Fibroblast of skin of scalp (primary cell): ENCODE data around the gene SEC24B. TPM values are rescaled to one million over a fixed set of nuclear protein-coding genes. Genes with fewer than 3 reads are reported as not detected.

Experiments used
- DNase-seq: peaks from one replicate; pipeline ENCODE4 v3.0.0-alpha.2; 2013
- polyA plus RNA-seq, 2 experiments: library from polyadenylated mRNA; unstranded; fragments of 120-200 nt; gene quantifications; one replicate each; pipeline ENCODE4 v1.2.1, GENCODE V29; 2013; ENCODE audit not compliant: insufficient read length in 2 of 2

Gene SEC24B
- polyA plus RNA-seq (2013, experiment 1 of 2; ENCODE audit: insufficient read length): 22.9 TPM
- 26.3 TPM for polyA plus RNA-seq (2013, experiment 2 of 2; ENCODE audit: insufficient read length)

DNA sequence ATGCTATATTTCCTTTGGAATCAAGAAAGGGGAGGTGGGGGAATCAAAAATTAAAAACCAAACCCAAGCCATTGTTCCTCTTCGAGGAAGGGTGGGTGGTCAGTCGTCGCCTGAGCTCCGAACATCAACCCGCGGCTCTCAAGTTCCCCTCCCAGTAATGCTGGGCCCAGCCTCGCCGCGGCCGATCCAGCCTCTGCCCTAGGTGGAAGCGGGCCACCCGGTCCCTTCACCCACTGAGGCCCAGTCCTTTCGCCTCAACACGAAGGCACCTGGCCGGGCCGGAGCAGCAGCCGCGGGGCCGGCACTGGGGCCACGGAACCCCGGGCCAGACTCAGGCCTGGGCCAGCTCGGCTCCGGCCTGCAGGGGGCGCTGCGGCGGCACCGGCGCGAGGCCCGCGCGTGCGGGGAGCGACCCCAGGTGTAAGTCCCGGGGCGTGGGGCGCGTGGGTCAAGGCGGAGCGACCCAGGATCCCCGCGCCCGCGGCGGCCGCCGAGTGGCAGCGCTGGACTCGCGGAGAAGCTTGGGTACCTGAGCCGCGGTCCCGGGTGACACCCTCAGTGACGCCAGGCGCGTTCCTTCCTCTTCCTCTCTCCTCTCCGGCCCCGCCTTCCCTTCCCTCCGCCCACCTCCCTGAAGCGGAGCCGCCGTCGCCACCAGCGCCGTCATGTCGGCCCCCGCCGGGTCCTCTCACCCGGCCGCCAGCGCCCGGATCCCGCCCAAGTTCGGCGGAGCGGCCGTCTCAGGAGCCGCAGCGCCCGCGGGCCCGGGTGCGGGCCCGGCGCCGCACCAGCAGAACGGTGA is at the start of gene SEC24B:
TSS of gene SEC24B (plus strand) at position 611 of the 802 bp plus-strand sequence. CDS start at position 666, 55 bp downstream.
- peak; percentile 85 for DNase-seq

DNA sequence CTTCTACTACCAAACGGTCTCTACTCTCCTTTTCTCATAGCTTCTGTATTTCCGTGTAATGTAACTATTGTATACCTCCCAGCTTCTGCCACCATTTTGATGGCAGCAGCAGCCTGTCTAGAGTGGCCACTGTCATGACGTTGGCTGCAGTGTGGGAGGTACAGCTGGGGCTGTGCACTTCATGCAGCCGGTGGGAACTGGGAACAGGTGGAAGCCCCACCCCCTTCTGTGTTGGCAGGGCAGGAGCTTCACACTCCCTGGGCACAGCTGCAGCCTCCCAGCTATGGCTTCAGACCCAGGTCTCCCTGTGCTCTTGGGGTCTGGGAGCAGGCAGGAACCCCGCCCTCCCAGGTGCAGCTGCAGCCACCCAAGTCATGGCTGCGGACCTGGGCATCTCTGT is 49.8 kb upstream of the SEC24B start:
- no peak for DNase-seq

DNA sequence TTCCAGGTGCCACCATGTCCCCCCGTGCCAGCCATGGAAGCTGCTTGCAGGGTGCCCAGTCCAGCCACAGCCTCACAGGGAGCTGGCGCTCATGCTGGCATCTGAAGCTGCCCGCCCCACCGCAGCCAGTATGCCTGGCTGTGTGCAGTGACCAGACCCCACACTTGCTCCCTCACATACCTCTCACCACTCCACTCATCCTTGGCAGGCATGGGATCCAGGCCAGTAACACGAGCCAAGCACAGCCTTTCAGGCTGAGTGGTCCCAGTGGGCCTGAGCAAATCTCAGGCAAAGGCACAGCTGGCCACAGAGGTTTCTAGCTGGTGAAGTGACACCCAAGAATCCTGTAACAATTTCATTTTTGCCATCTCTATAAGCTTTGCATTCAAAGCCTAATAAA is 48.4 kb upstream of the SEC24B start:
- DNase-seq: no peak

DNA sequence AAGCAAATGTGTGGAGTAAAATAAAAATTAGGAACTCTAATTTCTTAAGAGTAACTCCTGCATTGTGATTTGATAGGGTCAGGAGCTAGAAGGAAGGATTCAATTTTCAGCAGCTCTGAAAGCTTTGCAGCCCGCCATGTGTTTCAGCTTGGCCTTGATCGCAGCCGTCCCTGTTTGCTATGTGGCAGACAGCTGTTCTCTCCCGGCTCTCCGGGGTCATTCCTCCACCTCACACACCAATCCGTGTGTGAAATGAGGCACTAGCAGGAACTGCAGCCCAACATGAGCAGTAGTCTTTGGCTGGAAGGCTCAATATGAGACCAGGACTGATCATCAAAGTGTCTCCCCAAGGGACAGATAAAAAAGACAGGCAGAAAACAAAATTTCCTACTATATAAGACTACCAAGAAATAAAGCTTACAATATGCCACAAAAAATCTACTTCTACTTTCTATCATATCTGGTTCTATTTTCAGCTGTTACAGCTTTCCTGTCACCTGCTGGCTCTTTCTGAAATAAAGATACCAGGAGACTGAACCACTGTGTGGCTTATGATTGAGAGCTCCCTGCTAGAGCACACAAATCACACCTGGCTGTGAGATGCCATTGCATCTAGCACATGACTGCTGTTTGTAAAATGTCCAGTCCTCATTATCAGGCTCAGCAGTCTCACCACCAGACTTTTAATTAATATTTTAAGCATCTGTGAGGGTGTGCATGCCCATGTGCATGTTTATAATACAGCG is 44.1 kb upstream of the SEC24B start:
- DNase-seq: no peak

DNA sequence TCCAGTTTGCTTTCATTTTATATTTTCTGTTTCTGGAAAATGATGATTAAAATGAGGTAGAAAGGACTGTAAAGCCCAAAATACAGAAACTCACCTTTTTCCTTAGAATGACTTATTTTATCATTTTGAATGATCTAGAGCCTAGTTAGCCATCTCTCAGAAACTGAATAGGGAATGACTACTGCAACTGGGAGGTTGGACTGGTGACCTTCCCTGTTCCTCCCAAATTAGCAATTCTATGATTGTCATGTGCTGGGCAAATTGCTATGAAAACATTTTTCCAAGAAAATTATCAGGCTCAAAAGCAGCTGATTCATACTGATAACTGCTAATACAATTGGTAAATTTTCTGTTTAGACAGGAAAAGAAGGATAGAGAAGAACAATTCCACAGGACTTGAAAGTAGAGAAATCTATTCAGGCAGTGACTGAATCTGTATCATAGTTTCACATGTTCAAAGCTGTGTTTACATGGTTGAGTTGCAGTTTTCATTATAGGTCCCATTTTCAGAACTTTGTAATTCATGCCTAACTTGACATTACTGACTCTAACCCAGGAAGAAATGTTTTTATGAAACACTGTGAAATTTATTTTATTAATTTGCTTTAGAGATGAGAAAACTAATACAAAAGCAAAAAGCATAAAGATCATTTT is 43.4 kb upstream of the SEC24B start:
- no peak for DNase-seq

DNA sequence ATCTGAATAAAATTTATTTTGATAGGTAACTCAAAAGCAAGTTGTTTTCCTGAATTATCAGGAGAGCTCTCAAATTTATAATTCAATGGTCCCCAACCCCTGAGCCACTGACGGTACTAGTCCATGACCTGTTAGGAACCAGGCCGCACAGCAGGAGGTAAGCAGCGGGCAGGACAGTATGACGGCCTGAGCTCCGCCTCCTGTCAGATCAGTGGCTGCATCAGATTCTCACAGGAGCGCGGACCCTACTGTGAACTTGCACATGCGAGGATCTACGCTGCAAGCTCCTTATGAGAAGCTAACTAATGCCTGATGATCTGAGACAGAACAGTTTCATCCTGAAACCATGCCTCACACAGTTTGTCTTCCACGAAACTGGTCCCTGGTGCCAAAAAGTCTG is 37.9 kb upstream of the SEC24B start:
- no peak for DNase-seq

DNA sequence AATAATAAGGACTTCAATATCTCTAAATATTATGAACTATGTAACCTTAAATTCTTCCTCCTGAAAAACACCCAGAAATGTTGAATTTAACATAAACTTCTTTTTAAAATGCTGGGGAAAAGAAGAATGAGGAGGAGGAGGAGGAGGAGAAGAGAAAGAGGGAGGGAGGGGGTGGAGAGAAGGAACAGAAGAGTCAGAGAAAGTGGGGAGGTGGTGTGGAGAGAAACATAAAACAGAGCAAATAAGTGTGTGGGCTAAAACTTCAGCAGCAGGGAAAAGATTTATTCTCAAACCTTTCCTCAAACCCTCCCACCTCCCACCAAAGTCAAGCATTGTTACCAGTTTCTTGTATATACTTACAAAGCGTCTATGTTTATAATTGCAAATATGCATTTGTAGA is 34.7 kb upstream of the SEC24B start:
- no peak for DNase-seq

DNA sequence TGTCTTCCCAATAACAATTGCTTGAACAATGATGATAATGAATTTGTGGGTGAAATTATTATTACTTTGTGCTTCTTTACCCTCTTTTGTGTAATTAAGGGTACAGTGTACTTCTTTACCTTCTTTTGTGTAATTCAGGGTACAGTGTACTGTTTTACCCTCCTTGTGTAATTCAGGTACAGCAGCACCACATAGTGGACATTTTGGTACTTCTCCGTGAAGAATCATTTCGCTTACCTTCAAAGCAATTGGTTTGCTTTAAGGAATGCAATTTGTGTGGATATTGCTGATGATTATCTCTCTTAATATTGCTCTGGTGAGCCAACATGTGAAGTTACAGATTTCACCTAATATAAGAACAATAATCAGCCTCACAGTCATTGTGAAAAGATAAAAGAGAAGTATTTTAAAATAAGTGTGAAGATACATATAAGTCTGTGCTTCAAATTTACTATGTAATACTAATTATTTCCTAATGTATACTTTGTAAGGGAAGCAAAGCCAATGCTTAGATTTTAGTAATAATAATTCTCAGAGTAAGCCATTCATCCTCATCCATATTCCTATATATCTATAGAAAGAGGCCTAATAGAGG is 27.2 kb upstream of the SEC24B start:
- DNase-seq: peak; percentile 63

DNA sequence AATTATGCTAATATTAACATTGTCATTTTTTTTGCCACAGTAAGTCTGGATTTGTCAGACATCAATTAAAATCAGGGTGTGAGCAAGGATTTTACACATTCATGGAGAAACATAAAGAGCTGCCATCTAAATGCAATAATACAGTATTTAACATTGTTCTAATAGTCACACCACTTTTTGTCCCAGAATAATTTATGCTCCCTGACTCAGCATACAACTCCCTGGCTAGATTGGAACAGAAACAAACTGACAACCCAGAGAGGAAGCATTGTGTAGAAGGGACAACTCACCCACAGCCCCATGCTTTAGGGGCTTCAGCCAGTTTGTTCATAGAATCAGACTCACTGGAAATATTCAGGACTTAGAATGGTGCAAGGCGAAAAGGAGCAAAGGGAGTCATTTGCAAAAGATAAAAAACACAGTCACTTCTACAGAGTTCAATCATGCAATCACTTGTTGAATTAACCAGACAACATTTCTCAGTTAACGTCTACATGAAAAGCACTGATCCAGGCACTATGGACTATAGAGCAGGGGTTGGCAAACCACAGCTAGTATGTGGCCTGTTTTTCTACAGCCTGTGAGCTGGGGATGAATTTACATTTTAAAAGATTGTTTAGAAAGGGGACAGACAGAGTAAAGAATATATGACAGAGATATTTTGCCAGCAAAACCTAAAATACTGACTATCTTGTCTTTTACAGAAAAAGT is 26.4 kb upstream of the SEC24B start:
- DNase-seq: no peak

DNA sequence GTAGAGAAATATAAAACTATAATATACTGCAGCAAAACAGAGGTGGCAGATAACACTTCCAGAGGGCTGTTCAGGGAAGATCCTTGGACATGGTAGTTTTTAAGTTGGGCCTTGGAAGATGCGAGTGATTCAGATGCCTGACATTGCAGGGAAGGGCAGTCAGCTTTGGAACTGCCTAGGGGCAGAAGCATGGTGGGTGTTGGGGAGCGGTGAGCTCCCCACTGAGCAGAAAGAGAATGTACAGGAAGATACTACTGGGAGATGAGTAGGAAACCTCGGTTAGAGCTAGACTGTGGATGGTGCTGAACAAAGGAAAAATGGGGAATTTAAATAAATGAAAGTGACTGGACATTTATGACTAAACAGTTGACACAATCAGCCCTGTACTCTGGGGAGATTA is 24.9 kb upstream of the SEC24B start:
- peak; percentile 47 for DNase-seq

DNA sequence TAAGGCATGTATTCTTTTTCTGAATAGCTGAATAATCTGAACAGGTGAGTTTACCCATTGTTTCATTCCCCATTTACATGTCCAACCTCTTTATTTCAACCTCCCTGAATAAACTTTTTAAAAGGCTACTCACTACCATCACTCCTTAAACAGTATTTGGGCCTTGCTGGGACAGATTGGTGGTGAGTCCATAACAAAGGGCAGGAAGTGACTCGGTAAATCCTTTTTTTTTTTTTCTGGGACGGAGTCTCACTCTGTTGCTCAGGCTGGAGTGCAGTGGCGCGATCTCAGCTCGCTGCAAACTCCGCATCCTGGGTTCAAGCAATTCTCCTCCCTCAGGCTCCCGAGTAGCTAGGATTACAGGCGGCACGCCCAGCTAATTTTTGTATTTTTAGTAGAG is 23.4 kb upstream of the SEC24B start:
- DNase-seq: no peak

DNA sequence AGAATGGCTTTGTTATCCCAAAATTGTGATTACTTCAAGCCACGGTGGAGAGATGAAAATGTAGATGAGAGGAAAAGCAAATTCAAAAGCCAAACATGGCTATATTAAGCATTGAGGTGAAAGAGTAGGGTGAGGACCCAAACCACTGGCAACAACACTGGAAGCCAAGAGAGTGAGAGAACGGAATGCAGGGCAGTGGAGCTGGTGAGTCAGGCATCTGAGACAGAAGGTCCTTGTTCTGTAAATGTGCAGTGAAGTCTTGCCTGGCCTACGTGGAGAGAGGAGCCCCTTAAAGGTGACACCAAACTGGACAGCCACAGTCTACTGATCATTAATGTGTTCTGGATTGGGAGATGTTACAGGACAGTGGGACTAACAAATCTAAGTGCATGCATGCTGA is 22.8 kb upstream of the SEC24B start:
- DNase-seq: no peak

DNA sequence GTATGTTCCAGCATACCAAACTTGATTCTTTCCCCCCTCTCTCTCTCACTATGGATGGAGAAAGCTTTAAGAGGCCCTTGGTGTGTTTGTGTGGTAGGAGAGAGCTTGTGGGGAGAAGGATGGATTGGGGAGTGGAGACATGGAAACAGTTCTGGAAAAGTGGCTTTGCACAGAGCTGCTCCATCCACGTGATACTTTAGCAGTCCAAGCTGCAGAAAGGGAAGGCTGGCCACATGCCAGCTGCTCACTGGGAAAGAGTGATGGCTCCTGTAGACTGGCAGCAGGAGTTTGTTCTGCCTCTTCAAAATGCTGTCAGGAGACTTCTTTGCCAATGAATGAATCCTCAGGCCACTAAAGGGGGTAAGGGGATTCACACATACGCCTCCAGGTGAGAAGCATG is 21.7 kb upstream of the SEC24B start:
- DNase-seq: no peak

DNA sequence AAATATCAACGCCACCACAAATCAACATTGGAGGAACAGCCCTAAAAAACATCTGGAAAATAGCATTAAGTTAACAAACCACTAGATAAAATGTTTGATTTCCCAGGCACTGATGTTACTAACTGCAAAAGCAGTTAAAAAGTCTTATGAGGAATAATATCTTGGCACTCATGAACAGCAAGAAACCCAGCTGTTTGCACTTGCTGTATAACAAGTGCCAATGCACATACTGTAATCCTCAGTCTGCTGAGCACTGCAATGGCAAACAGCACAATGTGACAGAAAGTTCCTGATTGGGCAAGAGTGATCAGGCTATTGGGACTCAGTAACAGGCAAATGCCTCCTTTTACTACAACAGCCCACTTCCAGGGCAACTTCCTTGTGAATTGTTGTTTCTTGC is 20.8 kb upstream of the SEC24B start:
- DNase-seq: no peak

DNA sequence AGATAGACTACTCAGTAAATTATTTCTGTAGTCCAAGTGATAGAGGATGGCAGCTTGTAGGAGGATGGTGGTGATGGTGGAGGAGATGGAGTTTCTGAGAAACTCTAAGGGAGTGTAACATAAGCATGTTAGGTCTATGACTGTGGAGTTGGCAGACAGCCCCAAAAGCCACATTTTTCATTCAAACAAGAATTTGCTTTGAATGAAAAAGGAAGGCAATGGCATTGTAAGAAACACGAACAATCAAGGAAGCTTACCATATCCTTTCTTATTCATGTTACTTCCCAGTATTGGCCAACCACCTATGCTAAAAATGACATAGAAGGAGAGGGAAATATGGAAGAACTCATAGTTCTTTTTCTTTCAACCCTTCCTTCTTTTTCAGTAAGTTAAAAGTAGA is 18.7 kb upstream of the SEC24B start:
- peak; percentile 51 for DNase-seq

DNA sequence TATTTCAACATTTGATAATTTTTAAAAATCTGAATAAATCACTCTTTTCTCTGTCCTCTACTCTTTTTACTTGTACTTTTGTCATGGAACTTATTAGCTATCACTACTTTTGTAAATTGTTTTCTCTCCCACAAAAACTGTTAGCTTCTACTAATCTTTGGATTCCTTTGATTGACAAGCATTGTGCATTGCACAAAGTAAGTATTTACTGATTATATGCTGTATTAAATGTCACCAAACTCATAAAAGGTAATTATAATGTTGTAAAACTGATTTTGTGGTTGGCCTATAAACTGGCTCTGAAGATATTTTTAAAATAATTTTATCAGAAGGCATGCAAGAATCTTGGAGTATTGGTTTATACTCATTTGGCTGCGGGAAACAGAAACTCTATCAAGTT is 15.0 kb upstream of the SEC24B start:
- DNase-seq: no peak

DNA sequence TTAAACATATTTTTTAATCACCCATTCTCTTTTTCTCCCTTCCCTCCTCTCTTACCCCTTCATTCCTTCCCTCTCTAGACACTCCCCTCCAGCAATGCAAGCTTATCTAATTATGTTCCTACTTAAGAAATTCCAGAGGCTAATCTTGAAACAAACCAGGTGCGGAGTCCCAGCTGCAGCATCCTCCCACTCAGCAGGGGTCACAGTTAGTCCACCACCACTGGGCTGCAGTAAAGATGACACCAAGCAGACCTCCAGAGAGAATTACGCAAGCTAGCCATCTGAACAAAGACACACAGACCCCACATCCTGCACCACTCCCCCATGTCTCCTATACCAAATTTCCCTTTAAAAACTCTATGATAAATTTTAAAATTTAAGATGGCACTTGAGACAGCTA is 13.9 kb upstream of the SEC24B start:
- DNase-seq: no peak

DNA sequence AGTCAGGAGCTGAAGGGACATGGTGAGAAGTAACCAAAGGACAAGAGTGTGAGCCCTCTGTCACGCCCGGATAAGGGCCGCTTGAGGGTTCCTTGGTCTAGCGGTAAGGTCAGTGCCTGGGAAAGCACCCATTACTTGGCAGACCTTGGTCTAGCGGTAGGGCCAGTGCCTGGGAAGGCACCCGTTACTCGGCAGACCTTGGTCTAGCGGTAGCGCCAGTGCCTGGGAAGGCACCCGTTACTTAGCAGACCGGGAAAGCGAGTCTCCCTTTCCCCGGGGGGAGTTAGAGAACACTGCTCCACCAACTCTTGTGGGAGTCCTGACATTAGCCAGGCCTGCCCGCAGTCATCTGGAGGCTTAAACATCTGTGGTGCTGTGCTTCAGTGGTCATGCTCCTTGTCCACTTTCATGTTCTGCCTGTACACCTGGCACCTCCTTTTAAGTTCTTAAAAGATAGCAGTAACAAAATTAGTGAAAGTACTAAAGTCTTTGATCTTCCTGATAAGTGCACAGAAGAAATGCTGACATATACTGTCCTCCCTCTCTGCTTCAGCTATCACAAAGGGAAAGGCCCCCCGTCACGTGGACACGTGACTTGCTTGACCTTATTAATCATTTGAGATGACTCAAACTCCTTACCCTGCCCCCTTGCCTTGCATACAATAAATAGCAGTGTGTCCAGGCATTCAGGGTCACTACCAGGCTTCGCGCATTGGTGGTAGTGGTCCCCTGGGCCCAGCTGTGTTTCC is 9.3 kb upstream of the SEC24B start:
- DNase-seq: no peak

DNA sequence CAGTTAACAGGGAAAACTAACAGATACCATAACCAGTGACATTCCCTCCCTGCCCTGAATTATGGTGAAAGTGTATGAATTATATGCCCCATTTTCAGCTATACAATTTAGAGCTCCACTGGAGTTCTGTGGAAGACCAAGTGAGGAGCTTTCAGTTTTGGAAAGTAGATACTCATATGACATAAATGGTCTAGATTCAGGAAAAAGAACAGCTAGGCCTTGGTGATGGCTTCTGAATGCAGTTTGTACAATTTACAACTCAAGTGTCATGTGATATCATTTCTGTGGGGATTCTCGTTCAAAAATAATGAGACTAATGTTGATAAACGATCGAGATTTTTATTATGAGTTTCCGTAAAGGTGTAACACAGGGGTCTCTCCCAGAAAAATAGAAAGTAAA is 8.2 kb upstream of the SEC24B start:
- no peak for DNase-seq

DNA sequence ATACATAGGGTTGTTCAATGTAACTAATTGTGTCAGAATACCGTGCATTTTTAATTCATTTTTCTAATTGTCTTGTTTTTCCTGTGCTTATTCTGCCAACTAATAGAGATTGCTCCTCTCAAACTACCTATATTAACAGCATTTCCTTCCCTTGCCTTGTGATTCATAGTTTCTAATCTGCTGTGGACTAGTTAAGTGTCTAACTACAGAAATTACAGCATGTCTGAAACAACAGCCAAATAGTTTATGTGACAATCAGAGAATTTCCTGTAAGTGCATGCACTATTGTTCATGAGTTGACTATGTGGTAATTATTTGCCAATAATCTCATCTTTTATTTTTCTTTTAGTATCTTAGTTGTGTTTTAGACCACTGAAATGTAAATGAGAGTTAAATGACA is 4.1 kb upstream of the SEC24B start:
- DNase-seq: no peak

DNA sequence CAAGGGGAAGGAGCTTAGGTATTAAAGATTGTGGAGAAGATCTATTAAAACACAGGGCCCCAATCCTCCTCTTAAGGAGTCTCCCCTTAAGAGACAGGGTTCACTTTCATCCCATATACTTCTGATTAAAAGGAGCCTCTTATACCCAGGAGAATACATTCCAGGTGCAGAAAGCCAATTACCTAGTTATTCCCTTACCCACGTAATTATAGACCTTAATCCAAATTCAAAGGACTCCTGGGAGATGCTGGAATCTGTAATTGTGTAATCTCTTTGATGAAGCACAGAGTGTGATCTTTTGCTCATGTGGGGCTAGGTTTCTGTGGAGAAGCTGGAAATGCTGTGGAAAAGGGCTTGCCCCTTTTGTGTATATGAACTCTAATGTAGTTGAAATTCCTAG is 1.4 kb upstream of the SEC24B start:
- no peak for DNase-seq

DNA sequence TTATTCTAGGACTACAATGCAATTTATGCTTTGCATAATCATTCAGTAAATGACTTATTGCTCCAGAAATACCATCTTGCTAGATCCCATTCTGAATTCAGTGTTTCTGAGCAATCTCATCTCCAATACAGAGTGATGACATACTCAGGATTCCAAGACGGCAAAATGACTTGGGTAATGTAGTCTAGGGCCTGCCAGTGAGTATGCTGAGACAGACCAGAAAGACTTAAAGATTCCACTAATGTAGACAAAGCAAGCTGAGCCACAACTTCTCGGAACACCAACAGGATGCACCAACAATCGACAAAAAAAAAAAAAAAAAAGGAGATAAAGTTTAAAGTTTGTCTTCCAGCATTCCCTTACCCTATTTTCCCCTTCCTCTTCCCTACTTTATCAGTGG is 919 bp upstream of the SEC24B start:
- peak; percentile 82 for DNase-seq
